Pancreas (tissue), 10 donors: Measurements from ENCODE around the gene ATP8B4. TPM values are rescaled to one million over a fixed set of nuclear protein-coding genes. Genes with fewer than 3 reads are reported as not detected.
"Not testable (repeated sequence)": the region's sequence is repeated elsewhere in the genome, so short reads cannot be mapped to it uniquely, and the experiment has no call there.

Source experiments
- ATAC-seq, 4 donors: fragments of 200-7000 bp; cut with Tn5 transposase; one replicate each; pipeline versions ENCODE4 v1.8.0 to v1.9.1; 2020; ENCODE audit warnings: mild to moderate bottlenecking in 4 of 4, moderate library complexity in 4 of 4
- DNase-seq, 6 donors: peaks; one replicate each; pipeline ENCODE4 v3.0.0-alpha.2; 2020
- FAIRE-seq: peaks from 2 replicates; lab custom pipeline; 2012; peaks lifted over from hg19 to GRCh38; lab: Jason Lieb, UNC
- H3K27ac ChIP-seq, 4 donors: fragments of 200-600 bp; sonication (generic); 1 replicate in 3 of 4; 2 replicates in 1 of 4; pipeline versions ENCODE4 v1.5.0 to v1.8.0; 2020
- H3K27me3 ChIP-seq, 4 donors: fragments of 200-600 bp; one replicate each; pipeline ENCODE4 v1.8.0; 2021
- H3K36me3 ChIP-seq, 3 donors: fragments of 200-600 bp; sonication (generic) in 1 of 3; one replicate each; pipeline versions ENCODE4 v1.5.0 to v1.8.0; 2020 to 2021
- H3K4me1 ChIP-seq, 3 donors: fragments of 200-600 bp; one replicate each; pipeline ENCODE4 v1.8.0; 2021
- H3K4me3 ChIP-seq, 4 donors: fragments of 200-600 bp; sonication (generic) in 2 of 4; one replicate each; pipeline versions ENCODE4 v1.5.0 to v1.8.0; 2020 to 2021
- H3K9me3 ChIP-seq, 4 donors: fragments of 200-600 bp; one replicate each; pipeline ENCODE4 v1.8.0; 2021
- CTCF ChIP-seq, 4 donors: fragments of 200-600 bp; sonication (generic) in 3 of 4; IDR thresholded peaks; one replicate each; pipeline versions ENCODE4 v1.5.0 to v1.8.0; 2021; ENCODE audit warnings: antibody characterized with exemption in 4 of 4
- WGBS, 2 donors: extraction: QIAGEN DNeasy Blood & Tissue Kit; methylation state at CpG; one replicate each; pipeline ENCODE4 v1.1.7; 2013; 5-methylcytosine and 5-hydroxymethylcytosine counted together
- intact Hi-C, 3 donors: fragments of 100-400 bp; cut with DNase I; formaldehyde crosslinking; loops; one replicate each; pipeline versions ENCODE4 v1.11.1 to v1.14.2; 2022
- polyA plus RNA-seq, 2 donors: library from polyadenylated mRNA; stranded (reverse); fragments of 200-250 nt; gene quantifications; one replicate each; pipeline ENCODE4 v1.2.3, GENCODE V29; 2013
- total RNA-seq, 6 donors: library from RNA; stranded (reverse); fragmentation: NEBNext Ultra II Directional in 4 of 6; extraction: Animal tissue kit (Norgen Biotek cat#: 25700) in 4 of 6; gene quantifications; one replicate each; pipeline versions ENCODE4 v1.2.1 to v1.2.4, GENCODE V29; 2021 to 2023
- donor health status: healthy with polysubstance abuse.
- donor health status: DM: no; HTN: no; CAD: no; lungs with moderate emphysema.
- donor health status: DM: no; HTN: no; CAD: no.
- donor health status: control.
- donor health status: control.
- donor health status: Bipolar disorder and iron deficiency.
- donor health status: DM: yes; HTN: yes; CAD: no.
- donor health status: DM: no; HTN: no; CAD: no.
- donor health status: DM: no; HTN: no; CAD: no.
- donor health status: DM: yes; HTN: yes; CAD: no.

ATP8B4 gene
- total and polyA plus RNA-seq, 8 donors: 0.55 to 5.3 (median 0.97) TPM

- DNase-seq (no peak), FAIRE-seq (no peak), ATAC-seq (no peak)
- TF ChIP-seq CTCF (IDR thresholded peaks at IDR 0.05): no peak
- WGBS, 2 donors: 74 to 85% methylated on average over 5 of the region's 5 CpGs
- H3K4me3 ChIP-seq: no peak overlapping the region
- H3K27me3 ChIP-seq: no peaks in the 10 kb centered on the region
- H3K27ac ChIP-seq: no peak overlapping the region
- no peaks in the 10 kb centered on the region for H3K9me3 ChIP-seq
- no peaks in the 10 kb centered on the region for H3K4me1 ChIP-seq
- H3K36me3 ChIP-seq: no peaks in the 10 kb centered on the region
- intact Hi-C loops: no loop called here
Observed at GRCh38 chr15:50106457-50106856, 12.6 kb downstream of the ATP8B4 start.

DNA sequence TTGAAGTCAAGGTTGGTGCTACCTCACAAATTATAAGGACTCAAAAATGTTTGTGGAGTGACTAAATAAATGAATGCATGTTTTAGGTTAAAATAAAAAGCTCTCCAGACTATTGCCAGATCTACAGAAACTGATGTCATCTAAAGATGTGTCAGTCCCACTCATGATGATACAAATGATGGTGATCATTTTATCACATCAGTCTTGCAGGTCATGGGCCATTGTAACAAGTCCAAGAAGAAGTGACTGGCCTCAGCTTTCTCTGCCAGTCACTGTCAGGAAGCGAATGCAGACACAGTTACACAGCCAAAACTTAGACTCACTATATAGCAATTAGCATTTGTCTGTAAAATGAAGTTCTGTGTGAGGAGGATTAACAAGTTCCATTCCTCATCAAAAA lies 18.5 kb downstream of the ATP8B4 start:
- H3K36me3 ChIP-seq: no peaks in the 10 kb centered on the region
- H3K4me3 ChIP-seq: no peak overlapping the region
- 84 to 92% methylated on average over 1 of the region's 1 CpG for WGBS, 2 donors
- FAIRE-seq: no peak
- no peak for ATAC-seq
- no peaks in the 10 kb centered on the region for H3K4me1 ChIP-seq
- H3K27ac ChIP-seq: no peak overlapping the region
- no peak for DNase-seq
- intact Hi-C loops: no loop called here
- TF ChIP-seq CTCF (IDR thresholded peaks at IDR 0.05): no peak
- no peaks in the 10 kb centered on the region for H3K9me3 ChIP-seq
- H3K27me3 ChIP-seq: no peaks in the 10 kb centered on the region

DNA sequence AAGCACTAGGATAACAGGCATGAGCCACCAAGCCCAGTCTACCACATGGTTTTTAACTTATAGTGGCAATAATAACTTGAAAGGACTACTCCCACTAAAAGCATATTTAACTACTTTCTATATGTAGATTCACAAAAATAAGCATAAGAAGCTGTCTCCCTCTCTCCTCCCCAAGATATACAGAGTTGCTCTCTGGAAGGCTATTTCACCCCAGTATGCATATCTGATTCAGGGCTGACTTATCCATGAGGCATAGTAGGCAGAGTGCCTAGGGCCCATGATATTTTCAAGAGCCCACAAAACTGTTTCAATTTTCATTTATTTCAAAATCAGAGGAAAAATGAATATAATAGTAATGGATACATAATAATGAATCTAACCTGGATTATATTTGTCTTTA lies 20.5 kb downstream of the ATP8B4 start:
- TF ChIP-seq CTCF (IDR thresholded peaks at IDR 0.05): no peak
- Histone ChIP-seq H3K4me1 (no peaks in the 10 kb centered on the region), H3K36me3 (no peaks in the 10 kb centered on the region), H3K4me3 (no peak overlapping the region), H3K27me3 (no peaks in the 10 kb centered on the region), H3K27ac (no peak overlapping the region), H3K9me3 (no peaks in the 10 kb centered on the region)
- DNase-seq: no peak
- intact Hi-C loops: no loop called here
- no peak for ATAC-seq
- no peak for FAIRE-seq

GRCh38 chr15:50095938-50096821 lies 22.9 kb downstream of the ATP8B4 start:
- Histone ChIP-seq H3K4me3 (no peak overlapping the region), H3K27me3 (peaks cover 0 to 7% (median 0%) of the 10 kb centered on the region in 4 donors), H3K27ac (no peak overlapping the region), H3K4me1 (no peaks in the 10 kb centered on the region), H3K36me3 (no peaks in the 10 kb centered on the region), H3K9me3 (no peaks in the 10 kb centered on the region)
- WGBS, 2 donors: 64 to 70% methylated on average over 8 of the region's 8 CpGs
- TF ChIP-seq CTCF (IDR thresholded peaks at IDR 0.05): no peak
- intact Hi-C loops: no loop called here
- DNase-seq: no peak
- no peak for FAIRE-seq
- ATAC-seq: no peak

DNA sequence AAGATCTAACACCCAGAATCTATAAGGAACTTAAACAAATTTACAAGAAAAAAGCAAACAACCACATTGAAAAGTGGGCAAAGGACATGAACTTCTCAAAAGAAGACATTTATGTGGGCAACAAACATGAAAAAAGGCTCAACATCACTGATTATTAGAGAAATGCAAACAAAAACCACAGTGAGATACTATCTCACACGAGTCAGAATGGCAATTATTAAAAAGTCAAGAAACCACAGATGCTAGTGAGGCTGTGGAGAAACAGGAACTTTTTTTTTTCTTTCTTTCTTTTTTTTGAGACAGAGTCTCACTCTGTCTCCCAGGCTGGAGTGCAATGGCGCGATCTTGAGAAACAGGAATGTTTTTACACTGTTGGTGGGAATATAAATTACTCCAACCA lies 29.6 kb downstream of the ATP8B4 start:
- intact Hi-C loops, ATAC-seq, DNase-seq, H3K4me3 ChIP-seq, H3K9me3 ChIP-seq, H3K27me3 ChIP-seq, H3K27ac ChIP-seq, H3K4me1 ChIP-seq, FAIRE-seq, H3K36me3 ChIP-seq: not testable (repeated sequence)
- 67 to 77% methylated on average over 3 of the region's 3 CpGs for WGBS, 2 donors
